B cell (primary cell): ENCODE measurements around the gene HELB.

Source experiments
- EZH2 ChIP-seq: IDR thresholded peaks from 2 replicates; pipeline ENCODE4 v1.6.1; 2012; ENCODE audit warnings: borderline replicate concordance, low read depth, mild to moderate bottlenecking, moderate library complexity, low read length; ENCODE audit not compliant: insufficient read depth, poor library complexity, severe bottlenecking
- TF ChIP-seq, protein P1 (sequence below): fragments of 200-600 bp; IDR thresholded peaks from one replicate; pipeline ENCODE4 v1.8.0; 2022; ENCODE audit warnings: antibody characterized with exemption, mild to moderate bottlenecking

DNA sequence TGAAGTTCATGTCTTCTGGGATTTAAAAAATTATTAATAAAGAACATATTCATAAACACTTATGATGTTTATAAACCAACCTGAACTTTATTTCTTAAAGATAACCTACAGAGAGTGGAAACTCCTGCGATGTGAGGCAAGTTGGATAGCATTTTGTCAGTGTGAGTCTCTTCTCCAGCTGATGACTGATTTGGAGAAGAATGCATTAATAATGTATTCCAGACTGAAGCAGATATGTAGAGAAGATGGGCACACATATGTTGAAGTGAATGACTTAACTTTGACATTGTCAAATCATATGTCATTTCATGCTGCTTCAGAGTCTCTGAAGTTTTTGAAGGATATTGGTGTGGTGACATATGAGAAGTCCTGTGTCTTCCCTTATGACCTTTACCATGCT is 7.3 kb downstream of the HELB start:
- TF ChIP-seq, protein P1, sequence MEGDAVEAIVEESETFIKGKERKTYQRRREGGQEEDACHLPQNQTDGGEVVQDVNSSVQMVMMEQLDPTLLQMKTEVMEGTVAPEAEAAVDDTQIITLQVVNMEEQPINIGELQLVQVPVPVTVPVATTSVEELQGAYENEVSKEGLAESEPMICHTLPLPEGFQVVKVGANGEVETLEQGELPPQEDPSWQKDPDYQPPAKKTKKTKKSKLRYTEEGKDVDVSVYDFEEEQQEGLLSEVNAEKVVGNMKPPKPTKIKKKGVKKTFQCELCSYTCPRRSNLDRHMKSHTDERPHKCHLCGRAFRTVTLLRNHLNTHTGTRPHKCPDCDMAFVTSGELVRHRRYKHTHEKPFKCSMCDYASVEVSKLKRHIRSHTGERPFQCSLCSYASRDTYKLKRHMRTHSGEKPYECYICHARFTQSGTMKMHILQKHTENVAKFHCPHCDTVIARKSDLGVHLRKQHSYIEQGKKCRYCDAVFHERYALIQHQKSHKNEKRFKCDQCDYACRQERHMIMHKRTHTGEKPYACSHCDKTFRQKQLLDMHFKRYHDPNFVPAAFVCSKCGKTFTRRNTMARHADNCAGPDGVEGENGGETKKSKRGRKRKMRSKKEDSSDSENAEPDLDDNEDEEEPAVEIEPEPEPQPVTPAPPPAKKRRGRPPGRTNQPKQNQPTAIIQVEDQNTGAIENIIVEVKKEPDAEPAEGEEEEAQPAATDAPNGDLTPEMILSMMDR, result no peak
- no peak for TF ChIP-seq EZH2
